GM19324 (cell line): ENCODE measurements around the gene CACNA1C.
"Not testable (repeated sequence)": the region's sequence is repeated elsewhere in the genome, so short reads cannot be mapped to it uniquely, and the experiment has no call there.

ENCODE experiments used
- ATAC-seq: cut with Tn5 transposase; IDR thresholded peaks from one replicate; pipeline ENCODE4 v1.9.1; 2021; ENCODE audit warnings: mild to moderate bottlenecking, moderate library complexity; ENCODE audit not compliant: unreplicated experiment, low FRiP score

The CACNA1C gene

DNA sequence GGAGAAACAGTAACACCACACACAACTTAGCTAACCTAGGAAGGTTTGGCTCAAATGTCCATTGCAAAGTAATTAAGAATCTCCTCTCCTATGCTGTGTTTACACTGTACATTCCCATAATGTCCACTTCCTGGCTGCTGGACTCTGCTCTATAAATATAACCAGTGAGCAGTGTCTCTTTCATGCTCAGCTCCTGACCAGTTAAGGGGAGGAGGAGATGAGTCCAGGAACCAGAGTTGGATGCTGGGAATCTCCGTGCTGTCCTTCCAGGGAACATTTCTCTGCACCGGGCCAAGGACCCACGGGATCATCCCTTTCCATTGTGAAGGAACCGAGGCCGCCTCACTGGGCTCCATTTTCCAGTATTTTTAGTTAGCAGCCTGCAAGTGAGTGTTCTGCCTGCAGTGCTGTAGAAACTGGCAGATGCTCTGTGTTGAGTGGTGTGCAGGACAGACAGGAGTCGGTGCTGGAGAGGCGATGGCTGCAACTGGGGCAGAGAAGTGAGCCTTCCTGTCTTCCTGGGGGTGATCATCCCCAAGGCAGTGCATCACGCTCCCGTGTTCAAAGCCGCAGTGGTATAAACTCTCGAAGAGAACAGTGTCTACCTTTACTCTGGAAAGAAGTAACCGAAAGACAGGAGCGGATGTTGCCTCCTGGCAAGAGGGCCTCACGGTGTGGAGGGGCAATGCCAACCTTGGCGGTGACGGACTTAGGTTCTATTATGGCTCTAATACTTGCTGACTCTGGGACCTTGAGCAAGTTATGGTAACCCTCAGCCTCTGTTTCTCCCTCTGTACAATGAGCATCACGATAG, 195.5 kb downstream of the CACNA1C start:
- ATAC-seq, result no peak

DNA sequence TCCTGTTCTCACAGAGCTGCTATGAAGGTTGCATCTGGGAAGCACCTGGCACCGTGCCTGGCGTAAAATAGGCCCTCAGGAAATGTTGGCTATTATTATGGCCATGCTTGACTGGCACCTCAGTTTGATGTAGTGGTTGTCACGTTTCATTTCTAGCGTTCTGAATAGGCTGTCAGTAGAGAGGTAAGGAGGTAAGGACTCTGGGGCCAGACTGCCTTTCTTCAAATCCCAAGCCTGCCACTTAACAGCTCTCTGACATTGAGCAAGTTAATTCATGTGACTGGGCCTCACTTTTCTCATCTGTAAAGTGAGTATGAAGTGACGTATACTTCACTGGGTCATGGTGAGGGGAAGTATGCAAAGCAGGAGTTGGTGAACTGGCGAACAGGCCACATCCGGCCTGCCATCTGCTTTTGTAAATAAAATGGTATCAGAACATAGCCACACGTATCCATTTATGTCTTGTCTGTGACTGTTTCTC, 196.2 kb downstream of the CACNA1C start:
- ATAC-seq, result peak; percentile 73

DNA sequence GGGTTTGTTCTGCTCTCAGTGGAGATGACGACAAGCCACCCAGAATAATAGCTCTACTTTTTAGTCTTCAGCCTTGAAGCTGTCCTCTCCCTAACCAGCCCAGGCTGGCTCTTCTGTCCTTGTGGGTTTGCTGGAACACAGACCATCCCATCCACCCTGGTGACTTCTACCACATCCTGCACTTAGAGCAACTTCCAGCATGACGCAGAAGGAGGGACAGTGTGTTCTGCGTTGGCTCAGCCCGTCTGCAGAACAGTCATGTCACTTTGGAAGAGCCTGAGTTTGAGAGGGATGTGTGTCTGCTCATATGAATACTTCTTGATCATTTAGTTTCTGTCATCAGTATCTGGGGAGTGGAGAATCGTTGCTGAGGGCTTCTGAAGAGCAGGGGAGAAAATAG, 198.0 kb downstream of the CACNA1C start:
- ATAC-seq, result no peak

DNA sequence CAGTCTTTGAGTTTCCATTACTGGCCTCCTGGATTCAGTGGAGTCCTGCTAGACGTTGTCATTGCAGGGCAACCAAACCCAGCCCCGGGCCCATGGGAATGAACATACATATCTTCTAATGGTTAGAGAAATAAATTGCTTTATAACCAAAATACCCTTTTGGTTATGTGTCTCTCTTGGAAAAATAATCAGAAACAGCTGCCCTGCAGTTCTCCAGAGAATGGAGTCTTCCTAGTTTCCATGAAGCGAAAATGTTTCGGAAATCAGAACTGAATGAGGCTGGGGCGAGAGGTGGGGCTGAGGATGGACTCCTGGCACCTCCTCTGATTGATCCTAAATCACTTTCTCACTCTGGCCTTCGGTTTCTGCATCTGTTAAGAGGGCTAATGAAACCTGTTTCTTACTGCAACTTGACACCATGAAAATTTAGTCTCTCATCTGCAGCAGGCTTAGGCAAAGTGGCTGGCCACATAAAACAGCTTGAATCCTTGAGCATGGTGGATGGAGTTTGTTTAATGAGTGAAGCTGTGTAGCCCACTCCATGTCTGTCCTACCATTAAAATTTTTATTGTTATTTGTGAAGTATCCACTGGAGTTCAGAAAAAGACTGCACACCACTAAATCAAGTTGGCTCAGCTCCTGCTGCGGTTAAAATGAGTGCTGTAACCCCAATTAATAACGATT, 198.9 kb downstream of the CACNA1C start:
- no peak for ATAC-seq

DNA sequence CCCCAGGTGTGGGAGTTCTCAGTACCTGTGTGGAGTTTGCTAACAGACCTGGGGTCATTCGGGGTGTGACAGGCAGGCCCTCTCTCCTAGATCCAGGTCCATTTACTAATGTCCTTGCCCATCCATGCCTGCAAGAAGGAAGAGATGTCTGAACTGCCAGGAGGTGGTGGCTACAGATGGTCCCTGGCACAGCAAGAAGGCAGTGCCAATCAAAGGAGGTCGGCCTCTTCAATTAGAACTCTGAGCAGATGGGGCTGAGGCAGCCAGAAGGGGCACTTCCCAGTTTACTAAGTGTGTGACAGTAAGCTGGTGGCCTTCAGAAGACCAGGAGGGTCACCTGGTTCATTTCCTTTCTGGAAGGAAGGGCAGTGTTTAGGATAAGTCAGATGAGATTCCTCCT, 202.5 kb downstream of the CACNA1C start:
- no peak for ATAC-seq

DNA sequence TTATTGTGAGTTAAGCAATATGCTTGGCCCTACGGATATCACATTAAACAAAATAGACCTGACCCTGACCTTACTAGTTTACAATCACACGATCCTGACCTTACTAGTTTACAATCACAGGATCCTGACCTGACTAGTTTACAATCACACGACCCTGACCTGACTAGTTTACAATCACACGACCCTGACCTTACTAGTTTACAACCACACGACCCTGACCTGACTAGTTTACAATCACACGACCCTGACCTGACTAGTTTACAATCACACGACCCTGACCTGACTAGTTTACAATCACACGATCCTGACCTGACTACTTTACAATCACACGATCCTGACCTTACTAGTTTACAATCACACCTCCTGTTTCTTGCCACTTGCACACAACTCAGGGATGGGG, 202.9 kb downstream of the CACNA1C start:
- not testable (repeated sequence) for ATAC-seq

DNA sequence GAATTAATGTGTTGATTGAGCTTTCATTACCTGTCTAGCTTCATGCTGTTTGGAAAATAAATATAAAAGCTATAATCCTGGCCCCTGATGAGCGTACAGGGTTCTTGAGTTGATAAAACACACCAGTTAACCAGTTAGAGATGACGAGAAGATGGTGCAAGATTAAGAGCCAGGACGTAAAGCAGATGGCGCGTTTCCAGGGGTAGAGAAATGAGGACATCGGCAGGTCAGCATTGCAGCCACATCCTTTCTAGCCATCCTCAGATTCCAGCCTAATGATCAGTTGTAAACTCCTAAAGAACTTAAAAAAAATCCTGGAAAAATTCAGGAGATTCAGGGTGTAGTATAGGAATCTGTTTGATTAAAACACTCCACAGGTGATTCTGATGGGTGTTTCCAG, 203.7 kb downstream of the CACNA1C start:
- ATAC-seq, result no peak

DNA sequence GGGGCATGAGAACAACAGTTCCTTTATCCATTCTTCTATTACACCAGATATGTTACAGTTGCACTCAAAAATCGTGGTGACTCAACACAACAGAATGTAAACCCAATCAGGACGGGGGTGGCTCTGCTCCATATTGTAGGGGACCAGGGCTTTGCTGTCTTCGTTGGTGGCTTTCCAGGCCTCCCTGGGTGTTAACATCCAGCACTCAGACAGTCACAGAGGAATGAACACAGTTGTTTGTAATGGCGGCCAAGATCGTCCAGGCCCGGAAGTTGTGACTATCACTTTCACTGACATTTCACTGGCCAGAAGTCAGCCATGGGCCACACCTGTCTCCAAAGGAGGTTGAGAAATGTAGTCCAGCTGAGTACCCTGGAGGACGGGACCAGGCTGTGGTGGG, 204.1 kb downstream of the CACNA1C start:
- no peak for ATAC-seq

DNA sequence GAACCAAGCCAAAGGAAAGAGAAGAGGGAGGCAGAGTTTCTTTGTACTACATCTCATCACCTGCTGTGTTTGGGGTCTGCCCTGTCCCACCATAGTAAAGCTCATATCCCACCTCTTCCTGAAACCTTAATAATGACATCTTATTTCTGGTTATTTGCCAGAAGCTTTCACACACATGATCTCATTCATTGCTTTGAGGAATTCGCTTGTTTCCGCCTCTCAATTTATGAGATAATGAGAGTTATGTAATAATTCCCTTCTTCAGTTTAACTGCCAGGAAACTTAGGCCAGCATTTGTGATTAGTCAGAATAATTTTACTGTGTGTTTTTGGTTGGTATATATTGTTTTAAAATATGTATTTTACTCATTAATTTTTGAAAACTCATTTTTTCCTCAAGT, 205.2 kb downstream of the CACNA1C start:
- no peak for ATAC-seq

DNA sequence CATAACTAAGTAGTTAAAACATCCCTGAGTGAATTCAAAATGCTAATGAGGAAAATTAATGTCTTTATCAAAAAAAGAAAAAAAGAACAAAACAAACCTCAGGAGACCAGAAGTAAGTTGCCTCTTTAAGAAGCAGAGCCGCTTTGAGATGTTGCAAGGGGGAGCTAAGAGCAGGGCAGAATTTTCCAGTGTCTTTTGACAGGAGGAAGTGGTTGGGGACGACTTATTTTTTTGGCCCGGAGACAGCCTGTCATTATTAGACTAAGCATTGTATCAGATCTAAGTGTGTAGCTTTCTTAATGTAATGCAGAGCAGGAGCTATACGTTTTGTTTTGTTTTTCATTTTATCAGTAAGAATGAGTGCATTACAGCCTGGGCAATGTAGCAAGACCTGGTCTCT, 206.6 kb downstream of the CACNA1C start:
- no peak for ATAC-seq

DNA sequence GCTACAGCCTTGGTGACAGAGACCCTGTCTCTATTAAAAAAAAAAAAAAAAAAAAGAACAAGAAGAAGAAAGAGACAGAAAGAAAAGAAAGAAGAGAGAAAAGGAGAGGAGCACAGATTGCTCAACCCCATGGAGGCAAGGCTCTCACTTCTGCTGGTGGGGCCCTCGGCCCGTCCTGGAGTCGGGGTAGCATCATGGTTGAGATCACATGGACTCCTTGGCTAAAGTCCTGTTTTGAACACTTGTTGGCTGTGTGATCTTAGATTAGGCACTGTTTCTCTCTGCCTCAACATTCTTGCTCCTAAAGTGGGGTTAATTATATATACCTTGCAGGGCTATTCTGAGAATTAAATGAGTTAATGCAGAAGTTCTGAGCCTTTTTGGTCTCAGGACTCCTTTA, 207.7 kb downstream of the CACNA1C start:
- ATAC-seq, result no peak

DNA sequence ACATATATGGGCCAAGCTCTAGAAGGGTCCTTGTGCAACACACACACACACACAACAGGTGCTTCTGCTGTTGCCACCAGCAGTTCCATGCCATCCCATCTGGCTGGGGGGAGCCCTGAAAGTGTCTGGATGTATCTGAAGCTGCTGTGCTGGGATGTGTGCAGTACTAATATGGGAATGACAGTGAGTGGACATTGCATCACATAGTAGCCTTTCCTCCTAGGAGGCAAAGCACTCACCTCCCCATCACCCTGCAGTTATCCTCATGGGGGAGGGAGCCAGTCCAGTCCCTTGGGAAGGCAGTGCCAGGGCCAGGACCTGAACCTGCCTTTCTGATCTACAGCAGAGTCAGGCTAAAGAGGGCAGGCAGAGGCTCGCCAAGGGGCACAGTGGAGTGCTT, 208.9 kb downstream of the CACNA1C start:
- no peak for ATAC-seq

DNA sequence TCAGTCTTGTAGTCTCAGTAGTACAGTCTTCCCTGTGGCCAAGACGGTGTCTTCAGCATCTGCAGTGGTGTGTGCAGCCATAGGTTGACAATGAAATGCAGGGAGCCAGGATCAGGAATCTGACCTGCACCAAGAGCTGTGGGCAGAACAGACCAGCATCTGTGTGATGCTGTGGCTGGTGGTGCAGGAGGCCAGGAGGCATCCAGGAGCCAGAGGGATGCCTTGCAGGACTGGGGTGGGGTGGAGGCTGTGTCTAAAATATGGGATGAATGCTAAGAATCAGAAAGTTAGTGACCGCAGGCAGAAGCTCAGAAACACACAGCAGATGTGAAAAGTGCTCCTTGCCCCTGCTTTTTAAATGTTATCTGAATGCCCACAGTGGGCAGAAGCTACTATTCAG, 209.7 kb downstream of the CACNA1C start:
- no peak for ATAC-seq

DNA sequence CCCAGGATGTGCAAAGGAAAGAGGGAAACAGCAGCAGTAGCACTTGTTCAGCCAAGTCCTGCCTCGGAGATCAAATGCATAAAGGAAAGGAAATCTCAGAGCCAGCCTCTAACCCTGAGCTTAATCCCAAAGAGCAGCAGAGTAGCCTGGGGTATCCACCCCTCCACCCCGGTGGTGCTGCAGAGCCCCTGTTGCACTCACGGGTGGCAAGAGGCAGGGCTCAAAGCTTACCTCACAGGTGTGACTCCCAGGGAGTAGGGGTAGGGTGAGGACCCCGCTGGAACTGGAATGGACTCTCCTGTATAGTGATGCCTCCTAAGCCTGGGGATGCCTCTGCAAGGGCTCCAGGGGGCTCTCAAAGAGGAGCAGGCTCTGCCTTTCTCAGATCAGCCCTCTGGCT, 211.1 kb downstream of the CACNA1C start:
- no peak for ATAC-seq

DNA sequence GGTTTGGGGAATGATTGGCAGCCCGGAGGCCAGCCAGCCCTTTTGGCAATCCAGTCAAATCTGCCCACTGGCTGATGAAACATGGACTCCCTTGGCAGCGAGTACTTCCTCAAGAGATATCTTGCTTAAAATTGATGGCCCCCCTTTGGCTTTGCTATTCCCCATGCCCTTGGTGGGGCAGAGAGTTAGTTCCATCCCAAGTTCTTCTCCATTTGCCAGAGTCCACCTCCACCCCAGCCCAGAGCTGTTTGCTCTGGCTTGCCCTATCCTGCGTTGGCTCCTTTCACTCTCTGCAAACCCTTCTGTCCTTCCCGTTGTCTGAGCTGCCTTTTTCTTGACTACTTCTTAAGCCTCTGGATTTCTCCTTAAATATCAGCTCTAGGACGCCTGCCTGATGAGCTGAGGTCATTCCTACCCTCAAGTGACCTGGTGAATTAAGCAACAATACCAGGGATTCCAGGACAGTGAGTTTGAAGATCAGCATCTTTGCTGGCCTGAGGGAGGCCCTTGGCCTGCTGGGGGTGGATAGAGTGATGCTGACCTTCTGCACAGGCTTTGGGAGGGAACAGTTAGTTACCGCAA, 212.0 kb downstream of the CACNA1C start:
- ATAC-seq, result no peak

DNA sequence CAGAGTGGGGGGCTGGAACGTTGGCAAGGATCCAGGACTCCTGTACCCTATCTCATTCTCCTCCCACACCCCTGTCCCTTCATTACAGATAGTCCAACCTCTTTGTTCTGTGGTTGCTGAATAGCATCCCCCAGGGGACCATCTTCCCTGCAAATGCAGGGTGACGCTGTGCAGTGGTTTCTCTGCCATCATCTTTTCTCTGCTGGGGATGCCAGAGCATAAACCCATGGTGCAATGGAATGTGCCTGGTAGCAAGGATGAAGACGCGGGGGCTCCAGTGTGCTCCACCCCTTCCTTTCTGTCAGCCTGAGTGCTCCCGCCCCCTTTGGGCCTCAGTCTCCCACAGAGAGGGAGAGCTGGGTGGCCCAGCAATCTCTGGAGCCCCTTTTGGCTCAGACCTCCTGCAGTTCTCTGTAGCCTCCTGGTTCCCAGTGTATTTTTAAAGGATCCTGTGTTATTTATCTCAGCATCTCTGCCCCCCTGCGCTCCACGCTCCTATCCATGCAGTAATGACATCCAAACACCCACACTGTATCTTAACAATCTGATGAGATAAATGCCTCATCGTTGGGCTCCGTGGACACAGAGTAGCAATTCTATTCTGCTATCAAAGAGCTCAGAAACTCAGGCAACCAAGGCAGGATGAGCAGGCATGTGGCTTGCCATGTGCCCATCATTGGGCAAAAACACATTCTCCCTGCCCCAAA, 212.8 kb downstream of the CACNA1C start:
- ATAC-seq, result no peak

DNA sequence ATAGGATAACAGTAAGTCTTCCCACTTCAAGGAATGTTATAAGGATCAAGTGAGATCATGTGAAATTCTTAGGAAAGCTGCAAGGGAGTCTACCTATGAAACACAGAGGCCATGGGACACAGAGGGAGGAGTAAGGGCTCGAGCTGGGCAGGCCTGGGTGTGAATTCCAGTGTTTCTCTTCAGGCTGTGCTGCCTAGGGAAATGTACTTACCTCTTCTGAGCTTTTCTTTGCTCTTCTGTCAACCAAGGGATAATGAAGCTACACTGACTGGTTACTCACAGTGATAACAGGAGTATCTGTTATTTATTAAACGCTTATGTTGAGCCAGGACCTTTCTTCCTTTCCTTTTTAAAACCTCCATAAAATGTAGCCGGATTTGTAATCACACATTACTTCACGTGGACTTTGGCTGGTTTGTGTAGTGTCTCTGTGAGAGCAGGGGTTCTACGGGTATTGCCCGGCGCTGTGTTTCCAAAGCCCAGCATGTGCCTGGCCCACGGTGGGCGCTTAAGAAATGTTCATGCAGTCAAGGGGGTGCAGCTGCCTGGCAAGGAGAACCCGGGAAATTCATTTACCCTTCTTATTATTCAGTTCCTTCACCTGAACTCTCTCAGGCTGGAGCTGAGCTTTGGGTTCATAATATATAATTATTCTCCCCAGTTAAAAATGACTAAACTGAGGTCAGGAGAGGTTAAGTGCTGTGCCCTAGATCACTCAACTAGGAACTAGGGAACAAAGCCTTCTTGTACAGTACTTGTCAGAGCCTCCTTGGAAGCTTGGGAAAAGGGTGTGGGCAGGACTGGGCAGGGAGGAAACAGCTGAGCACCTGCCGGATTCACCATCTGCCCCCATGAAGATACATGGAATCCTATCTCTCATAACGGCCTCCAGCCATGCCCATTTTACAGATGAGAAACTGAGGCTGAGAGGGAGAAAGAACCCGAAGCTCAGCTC, 214.2 kb downstream of the CACNA1C start:
- no peak for ATAC-seq

DNA sequence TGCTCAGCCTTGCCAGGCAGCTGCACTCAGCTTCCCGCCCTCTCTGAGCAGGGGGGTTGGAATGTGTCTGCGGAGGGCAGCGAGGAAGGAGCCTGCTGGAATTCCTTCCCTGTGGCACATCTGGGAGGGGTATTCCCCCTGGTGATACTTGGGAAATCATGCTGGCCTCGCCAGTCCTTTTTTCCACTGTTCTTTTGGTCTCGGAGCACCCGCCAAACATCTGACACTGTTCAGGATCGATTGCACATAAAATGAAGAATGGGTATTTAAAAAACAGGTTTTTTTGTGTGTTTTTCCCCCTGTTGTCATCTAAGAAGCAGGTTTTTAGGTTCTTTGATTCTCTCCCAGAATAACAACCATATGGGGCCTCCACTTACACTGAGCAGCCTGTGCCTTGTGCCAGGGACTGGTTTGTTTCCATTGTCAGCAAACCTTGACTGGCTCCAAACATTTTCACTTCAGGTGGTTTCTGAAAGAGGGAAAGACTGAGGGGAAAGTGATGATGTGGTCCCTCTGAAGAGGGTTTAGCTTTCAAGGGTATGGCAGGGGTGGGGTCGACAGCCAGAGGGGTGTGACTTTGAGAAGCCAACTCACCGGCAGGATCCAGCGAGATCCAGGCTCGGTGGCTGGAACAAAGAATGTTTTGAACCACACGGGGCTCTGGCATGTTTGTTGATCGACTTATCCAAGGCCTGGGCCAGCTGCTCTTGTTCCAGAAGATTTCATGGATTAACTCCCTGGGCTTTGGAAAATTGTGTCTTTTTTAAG, 215.1 kb downstream of the CACNA1C start:
- no peak for ATAC-seq
